NCI-H2171 (cell line): Measurements from ENCODE around the gene ATXN1.
"Not testable (repeated sequence)": the region's sequence is repeated elsewhere in the genome, so short reads cannot be mapped to it uniquely, and the experiment has no call there.

Experiments
- DNase-seq: peaks from one replicate; lab custom pipeline; 2025; lab: John Stamatoyannopoulos, UW

The ATXN1 gene

DNA sequence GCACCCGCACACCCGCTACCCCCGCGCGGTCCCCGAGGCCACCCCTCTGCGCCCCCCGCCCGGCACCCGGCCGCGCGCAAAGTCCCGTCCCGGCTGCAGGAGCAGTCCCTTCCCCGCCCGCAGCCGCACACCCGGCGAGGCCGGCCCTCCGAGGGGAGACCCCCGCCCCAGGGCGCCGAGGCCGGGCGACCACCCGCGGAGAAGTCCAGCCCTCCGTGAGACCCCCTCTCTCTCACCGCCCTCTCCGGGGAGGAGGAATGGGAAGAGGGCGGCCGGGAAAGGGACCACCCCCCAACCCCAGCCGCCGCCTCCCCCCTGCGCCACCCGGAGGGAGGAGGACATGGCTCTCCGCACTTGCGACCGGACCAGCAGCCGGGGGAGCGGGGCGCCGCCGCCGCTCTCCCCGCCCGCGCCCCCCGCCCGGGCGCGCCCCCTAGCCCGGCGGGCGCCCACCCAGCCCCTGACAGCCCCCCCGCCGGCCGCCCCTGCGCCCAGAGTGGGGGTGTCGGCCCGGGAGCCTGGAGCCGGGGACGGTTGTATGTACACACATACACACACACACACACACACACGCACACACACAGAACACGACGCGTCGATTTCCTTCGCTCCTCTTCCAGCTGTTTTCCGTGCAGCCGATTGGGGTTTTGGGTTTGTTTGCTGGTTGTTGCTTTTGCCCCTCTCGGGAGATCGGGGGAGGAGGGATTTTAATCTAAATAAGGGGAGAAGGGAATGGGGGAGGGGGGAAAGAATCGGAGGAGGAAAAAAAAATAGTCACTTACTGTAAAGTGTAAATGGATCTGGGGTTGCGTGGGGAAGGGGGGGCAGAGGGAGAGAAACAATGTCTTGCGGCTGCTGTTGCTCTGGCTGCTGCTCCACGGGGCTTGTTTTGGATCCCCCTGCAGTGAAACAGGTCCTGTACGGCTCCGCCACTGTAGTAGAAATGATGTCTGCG, at the start of gene ATXN1:
ATXN1 (minus strand) TSS at position 945 of the 955 bp plus-strand sequence.
- no peak for DNase-seq

DNA sequence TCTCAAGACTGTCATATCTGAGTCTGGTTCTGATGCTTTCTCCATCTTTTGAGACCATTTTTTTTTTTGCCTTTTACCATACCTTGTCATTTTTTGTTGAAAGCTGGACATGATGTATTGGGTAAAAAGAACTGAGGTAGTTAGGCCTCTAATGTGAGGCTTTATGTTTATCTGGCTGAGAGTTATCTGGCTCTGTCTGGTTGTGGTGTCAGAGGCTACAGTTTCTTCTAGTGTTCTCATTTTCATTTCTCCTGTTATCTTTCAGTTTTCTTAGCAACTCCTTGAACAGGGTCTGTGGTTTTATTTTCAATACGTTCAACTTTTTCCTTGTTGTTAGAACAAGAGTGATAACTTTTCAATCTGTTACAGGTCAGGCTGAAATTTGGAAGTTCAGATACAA, 49.2 kb upstream of the ATXN1 start:
- DNase-seq = no peak

GRCh38 chr6:16809753-16810358, 48.6 kb upstream of the ATXN1 start:
- DNase-seq = no peak

- DNase-seq = no peak
Measured at GRCh38 chr6:16807956-16808355, 46.7 kb upstream of the ATXN1 start.

GRCh38 chr6:16806363-16806762, 45.1 kb upstream of the ATXN1 start:
- no peak for DNase-seq

GRCh38 chr6:16805243-16805950, 44.1 kb upstream of the ATXN1 start:
- no peak for DNase-seq

DNA sequence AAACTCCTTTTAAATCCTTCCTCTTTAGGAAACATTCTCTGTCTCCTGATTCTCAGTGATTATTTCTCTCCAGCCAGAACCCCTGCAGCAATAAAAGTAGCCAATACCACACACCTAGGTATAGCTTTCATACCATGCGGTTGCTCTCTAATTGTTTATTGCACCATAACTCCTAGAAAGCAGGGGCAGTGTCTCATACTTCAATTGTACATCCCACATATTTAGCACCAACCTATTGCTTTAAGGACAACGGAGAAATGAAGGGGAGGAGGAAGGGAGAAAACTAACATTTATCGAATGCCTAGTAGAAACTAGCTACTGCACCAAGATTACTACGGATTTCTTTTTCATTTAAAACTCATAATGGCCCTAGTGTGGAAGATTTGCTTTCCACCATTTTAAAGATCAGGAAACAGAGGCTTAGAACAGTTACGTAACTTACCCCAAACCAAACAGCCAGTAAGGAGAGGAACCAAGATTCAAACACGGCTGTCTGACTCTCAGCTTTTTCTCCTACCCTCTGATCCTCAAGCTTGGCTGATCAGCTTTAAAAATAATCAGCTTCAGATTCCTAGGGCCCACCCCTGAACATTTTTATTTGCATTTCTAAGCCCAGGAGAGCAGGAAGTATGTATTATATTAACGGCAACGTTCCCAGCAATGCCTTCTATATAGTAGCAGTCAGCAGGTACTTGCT, 43.4 kb upstream of the ATXN1 start:
- no peak for DNase-seq

GRCh38 chr6:16803294-16804200, 42.3 kb upstream of the ATXN1 start:
- no peak for DNase-seq

- no peak for DNase-seq
Measured at GRCh38 chr6:16802071-16802470, 40.8 kb upstream of the ATXN1 start.

GRCh38 chr6:16800942-16801341, 39.7 kb upstream of the ATXN1 start:
- DNase-seq = no peak

GRCh38 chr6:16800341-16800740, 39.1 kb upstream of the ATXN1 start:
- no peak for DNase-seq

DNA sequence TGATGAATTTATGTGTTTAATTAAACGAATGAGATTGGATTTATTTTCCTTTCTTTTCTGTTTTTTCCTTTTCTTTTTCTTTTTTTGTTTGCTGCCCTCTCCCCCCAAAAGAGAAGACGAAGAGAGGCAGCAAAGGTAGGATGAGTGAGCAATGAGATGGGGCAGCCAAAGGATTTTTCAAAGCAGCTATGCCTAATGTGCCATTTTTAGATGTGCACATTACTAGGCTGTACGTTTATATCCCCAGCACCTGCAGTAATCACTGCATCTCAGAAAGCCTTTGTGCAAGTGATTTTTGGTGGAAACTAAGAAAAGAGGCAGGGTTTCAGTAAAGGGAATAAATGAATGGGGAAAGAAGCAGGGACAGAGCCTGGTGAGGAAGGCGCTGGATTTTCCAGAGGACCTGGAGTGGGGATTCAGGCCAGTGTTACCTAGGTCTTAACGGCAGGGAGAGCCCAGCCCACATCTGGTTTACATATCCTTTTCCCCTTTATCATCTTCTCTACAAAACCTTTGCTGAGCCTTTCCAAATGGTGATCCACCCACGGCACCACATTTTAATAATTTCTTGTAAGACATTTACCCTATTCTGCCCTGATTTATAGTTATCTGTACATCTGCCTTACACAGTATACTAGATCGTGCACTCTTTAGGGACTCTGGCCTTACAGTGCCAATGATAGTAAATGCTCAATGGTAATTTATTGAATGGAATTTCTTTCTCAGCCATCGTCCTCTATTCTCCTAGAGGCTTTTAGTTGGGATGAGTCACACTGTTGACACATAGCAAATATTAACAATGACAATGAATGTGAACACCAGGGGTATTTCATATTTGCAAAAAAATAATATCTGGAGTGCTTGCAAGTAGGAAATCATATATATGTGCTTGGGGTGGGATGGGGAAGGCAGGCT, 38.3 kb upstream of the ATXN1 start:
- DNase-seq = no peak

DNA sequence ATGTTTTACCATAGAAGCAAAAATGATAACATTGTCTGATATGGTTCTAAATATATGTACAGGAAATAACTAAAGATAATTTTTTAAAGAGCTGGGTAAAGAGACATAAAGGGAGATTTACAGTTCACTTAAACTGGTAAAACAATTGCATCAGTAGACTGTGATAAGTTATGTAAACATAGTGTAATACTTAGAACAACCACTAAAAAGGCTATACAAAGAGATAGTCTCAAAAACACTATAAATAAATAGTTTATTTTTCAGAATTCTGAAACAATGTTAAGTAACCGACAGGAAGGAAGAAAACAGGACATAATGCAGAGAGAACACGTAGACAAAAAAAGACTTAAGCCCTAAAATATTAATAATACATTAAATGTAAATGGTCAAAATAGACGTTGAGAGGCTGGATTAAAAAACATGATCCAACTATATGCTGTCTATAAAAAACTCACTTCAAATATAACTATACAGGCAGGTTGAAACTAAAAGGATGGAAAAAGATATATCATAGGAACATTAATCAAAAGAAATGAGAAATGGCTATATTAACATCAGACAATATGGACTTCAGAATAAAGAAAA, 32.7 kb upstream of the ATXN1 start:
- DNase-seq = no peak

GRCh38 chr6:16789329-16790038, 28.2 kb upstream of the ATXN1 start:
- DNase-seq = no peak

- DNase-seq = no peak
Measured at GRCh38 chr6:16787128-16787682, 25.9 kb upstream of the ATXN1 start.

DNA sequence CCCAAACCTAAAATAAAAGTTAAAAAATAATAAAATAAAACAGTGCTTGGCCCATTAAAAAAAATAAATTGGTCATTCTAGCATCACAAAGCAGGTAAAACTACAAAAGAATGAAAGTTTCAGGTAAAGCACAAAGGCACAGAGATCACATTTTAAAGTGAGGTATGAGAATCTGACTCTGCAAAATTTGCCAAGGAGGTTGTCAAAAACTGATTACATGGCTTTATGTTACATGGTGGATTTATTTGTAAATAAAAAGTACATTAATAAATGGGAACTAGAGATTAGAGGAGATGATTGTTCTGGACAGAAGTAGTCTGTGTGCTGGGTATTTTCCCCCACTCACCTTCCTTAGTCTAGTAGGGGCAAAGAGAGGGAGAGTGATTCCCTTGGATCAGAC, 24.2 kb upstream of the ATXN1 start:
- no peak for DNase-seq

GRCh38 chr6:16784957-16785356, 23.7 kb upstream of the ATXN1 start:
- DNase-seq = not testable (repeated sequence)

GRCh38 chr6:16783952-16784565, 22.8 kb upstream of the ATXN1 start:
- no peak for DNase-seq
